Right kidney (tissue), 9 donors: ENCODE data around the gene WNT8B.

Experiments used
- DNase-seq: peaks from one replicate; pipeline ENCODE4 v3.0.0-alpha.2; 2016
- long read RNA-seq, 8 donors: transcript quantifications; one replicate each; lab custom pipeline, GENCODE V29; 2026

WNT8B gene
- long read RNA-seq, donor 1, partial matches to known transcripts: 375 of 725 reads
- long read RNA-seq, donor 1, other reads (novel, unspliced or antisense): 350 of 725 reads
- long read RNA-seq, donor 2: 0 reads
- long read RNA-seq, donor 3: 0 reads
- long read RNA-seq, donor 4: 0 reads
- long read RNA-seq, donor 5: 0 reads
- long read RNA-seq, donor 6: 0 reads
- long read RNA-seq, donor 7, partial matches to known transcripts: 439 of 903 reads
- long read RNA-seq, donor 7, other reads (novel, unspliced or antisense): 464 of 903 reads
- long read RNA-seq, donor 8: 0 reads

DNA sequence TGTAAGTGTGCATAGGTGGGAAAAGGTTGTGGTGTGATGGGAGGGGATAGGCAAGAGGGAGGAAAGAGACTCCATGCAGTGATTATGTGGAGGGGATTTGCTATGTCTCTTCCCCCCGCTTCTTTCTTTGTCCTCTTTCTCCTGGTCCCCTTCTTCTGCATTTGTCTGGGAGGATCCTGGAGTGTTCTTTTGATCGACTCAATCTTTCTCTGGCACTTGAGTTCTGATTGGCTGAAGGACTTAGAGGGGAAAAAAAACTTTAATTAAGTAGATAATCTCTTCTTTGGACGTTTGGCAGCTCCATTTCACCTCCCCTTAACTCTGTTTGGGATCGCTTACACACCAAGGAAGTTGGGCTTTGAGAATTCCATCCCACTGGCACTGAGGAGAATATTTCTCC, at the start of gene WNT8B:
Gene WNT8B (plus strand): TSS at position 301 of the 400 bp plus-strand sequence. CDS start 160 bp downstream, outside the sequence.
- no peak for DNase-seq

GRCh38 chr10:100413173-100413572, 49.6 kb upstream of the WNT8B start:
- no peak for DNase-seq

DNA sequence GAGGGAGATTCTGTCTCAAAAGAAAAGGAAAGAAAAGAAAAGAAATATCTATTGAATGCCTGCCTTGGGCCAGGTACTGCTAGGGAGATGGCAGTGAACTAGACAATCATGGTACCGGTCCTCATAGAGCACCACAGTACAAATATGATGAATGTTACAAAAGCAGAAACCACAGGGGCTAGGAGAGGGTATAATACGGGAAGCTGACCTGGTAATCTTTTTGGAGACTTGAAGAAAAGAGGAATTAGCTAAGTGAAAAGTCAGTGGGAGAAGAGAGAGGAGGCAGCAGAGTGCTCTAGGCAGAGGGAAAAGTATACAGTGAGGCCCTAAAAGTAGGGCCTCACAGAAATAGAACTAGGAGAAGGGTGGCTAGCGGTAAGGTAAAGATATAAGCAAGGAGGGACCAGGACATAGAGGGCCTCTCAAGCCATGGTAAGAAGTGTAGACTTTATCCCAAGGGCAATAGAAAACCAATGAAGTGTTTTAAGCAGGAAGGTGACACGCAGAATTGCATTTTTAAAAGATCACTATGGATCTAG, 42.8 kb upstream of the WNT8B start:
- DNase-seq: no peak

DNA sequence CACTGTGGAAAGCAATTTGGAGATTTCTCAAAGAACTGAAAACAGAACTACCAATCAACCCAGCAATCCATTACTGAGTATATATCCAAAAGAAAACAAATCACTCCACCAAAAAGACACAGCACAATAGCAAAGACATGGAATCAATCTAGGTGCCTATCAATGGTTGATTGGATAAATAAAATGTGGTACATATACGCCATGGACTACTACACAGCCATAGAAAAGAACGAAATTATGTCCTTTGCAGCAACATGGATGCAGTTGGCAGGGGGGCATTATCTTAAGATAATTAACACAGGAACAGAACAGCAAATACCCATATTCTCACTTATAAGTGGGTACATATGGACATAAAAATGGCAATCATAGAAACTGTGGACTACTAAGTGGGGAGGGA, 35.4 kb upstream of the WNT8B start:
- no peak for DNase-seq

DNA sequence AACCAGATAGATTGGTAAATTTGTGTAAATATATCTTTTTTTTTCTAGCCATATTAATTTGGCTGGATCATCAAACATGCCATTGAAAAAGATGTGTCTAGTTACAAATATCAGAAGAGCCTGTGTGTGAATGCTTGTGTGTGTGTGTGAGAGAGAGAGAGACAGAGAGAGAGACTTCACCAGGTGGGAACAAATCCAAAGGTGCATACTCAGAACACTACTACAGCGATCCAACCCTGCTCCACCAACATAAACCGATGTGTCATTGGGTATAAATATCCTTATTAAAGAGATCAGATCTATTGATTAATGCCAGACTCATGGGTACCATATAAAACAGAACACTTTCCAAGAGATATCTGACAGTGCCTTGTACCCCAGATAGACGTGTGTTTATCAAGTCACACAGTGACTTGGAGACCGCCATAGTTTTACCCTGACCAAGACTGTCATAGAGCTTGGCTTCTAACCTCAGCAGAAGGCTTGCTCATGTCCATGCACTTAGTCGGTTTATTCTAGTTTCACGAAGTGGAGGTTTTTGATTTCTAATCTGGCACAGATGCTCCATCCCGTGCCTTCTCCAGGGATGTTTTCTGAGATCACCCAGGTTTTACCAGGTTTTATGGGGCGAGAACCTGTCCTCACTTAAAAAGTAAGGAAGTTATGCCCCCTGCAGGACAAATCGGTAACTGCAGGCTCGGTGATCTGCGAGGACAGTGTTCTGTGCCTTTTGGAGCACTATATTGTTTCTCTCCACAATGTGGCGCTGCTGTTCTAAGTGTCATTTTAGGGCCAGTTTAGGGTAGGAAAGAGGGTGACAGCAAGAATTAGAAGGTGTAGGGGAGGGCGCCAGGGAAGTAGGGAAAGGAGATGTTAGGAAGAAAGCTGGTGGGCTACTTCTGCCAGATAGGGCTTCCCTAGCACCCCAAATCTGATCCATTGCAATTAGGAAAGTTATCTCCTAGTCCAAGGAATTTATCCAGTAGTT, 29.3 kb upstream of the WNT8B start:
- peak; percentile 70 for DNase-seq

GRCh38 chr10:100436255-100436654, 26.6 kb upstream of the WNT8B start:
- DNase-seq: no peak

GRCh38 chr10:100438674-100439315, 24.0 kb upstream of the WNT8B start:
- no peak for DNase-seq

- no peak for DNase-seq
These were observed 20.3 kb upstream of the WNT8B start for GRCh38 chr10:100442548-100442947.

GRCh38 chr10:100446130-100446761, 16.6 kb upstream of the WNT8B start:
- DNase-seq: no peak

GRCh38 chr10:100447663-100448062, 15.1 kb upstream of the WNT8B start:
- DNase-seq: no peak

DNA sequence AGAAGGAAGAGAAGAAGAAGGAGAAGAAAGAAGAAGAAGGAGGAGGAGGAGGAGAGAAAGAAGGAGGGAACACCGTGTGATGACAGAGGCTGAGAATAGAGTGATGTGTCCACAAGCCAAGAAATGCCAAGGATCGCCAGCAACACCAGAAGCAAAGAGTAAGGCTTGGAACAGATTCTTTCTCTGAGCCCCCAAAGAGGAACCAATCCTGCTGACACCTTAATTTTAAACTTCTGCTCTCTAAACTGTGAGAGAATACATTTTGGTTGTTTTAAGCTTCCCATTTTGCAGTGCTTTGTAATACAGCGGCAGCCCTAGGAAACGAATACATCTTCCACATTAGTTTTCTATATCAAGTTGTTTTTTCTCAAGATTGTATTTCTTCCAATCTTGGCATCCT, 13.9 kb upstream of the WNT8B start:
- no peak for DNase-seq

DNA sequence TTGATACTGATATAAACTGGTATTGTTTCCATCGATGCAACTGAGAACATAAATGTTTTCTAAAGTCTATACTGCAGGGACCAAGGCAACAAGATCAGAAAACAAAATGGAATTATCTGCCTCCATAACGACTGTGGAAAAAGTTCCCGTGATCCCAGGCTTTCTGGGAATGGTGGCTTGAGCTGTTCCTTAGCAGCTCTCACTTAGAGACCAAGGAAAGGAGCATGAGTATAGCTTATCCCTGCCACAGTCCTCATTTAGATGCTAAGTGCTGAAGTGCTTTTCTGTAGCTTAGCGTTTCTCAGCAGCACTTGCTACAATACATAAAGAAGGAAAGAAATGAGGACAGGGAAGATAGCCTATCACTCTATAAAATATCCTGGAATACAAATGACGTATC, 5.5 kb downstream of the WNT8B start:
- DNase-seq: no peak

- DNase-seq: no peak
These were observed 6.2 kb downstream of the WNT8B start for GRCh38 chr10:100468978-100469377.

- DNase-seq: no peak
These were observed 6.9 kb downstream of the WNT8B start for GRCh38 chr10:100469756-100470155.

DNA sequence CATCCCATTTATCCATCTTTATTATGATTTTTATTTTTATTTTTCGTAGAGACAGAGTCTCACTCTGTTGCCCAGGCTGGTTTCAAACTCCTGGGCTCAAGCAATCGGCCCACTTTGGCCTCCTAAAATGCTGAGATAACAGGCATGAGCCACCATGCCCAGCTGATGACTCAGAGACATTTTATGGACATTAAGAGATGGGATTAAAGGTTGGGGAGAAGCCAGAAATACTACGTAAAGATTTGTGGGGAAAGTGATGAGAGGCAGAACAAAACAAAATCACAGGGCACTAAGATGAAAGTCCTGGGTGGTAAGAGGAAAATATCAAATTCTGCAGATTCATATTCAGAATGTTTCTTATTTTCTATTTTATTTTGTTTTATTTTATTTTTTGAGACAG, 7.6 kb downstream of the WNT8B start:
- no peak for DNase-seq

DNA sequence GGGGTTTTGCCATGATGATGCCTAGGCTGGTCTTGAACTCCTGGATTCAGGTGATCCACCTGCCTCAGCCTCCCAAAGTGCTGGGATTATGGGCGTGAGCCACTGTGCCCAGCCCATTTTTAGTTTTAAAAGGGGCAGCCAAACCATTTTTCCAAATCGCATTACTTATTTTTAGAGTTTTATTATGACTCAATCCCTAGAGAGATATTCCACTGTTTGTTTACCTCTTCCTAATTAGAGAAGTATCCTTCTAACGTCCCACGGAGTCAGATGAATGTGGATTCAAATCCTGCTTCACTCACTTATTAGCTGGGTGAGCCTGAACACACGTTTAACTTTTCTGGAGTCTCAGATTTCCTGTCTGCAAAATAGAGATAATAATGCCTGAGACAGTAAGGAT, 15.2 kb downstream of the WNT8B start:
- DNase-seq: no peak

- DNase-seq: no peak
These were observed 16.2 kb downstream of the WNT8B start for GRCh38 chr10:100479037-100479436.

DNA sequence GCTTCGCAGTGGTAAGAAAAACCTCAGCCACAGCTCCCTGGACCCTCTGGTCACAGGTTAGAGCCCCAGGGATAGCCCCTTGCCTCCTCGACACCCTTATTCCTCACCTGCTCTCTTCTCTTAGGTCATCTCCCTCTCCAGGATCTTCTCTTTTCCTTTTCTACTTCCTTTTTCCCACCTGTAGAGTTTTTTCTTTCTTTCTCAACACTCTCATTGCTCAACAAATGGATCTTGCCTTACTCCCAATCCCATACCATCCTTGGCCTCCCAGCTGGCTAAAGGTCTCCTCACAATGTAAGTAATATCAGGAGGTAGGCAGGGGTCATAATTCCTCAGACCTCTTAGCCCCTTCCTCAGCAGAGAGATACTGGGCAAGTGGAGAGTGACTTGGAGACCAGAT, 17.2 kb downstream of the WNT8B start:
- no peak for DNase-seq

DNA sequence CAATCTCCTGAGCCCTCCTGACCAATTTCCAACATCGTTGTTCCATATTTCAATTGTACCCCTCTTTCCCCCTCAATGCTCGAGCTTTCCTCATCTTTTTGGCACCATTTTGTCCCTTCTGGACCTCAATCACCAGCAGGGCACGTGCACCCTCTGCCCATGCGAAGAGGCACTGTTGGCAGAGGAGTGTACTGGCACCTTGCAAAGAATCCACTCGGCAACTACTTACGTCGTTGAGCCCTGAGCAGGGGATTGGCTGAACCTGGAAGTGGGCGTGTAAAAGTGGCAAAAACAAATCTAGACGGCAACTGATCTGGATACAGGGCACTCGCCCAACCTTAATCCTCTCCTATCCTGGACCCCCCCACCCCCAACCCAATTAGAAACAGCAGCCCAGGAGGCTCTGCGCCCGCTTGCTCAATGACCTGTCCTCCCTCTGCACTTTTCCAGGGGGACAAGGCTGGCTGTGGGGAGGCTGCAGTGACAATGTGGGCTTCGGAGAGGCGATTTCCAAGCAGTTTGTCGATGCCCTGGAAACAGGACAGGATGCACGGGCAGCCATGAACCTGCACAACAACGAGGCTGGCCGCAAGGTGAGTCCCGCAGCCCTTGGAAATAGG, 18.8 kb downstream of the WNT8B start:
- peak; percentile 91 for DNase-seq

- DNase-seq: peak; percentile 88
These were observed 19.5 kb downstream of the WNT8B start for GRCh38 chr10:100482181-100482833.

- no peak for DNase-seq
These were observed 20.0 kb downstream of the WNT8B start for GRCh38 chr10:100482834-100483185.
